Transverse colon (tissue), 4 donors: Measurements from ENCODE around the gene ST3GAL3.

ENCODE experiments used
- CTCF ChIP-seq, 5 experiments: fragments of 200-600 bp in 3 of 5; fragments of 450-650 bp in 2 of 5; sonication (generic) in 3 of 5; IDR thresholded peaks; 1 replicate in 2 of 5; 2 replicates in 3 of 5; pipeline ENCODE4 v1.5.1; 2016 to 2017; ENCODE audit warnings: antibody characterized with exemption in 5 of 5, inconsistent platforms in 3 of 5, mild to moderate bottlenecking in 2 of 5, moderate library complexity in 1 of 5
- EP300 ChIP-seq: sonication (generic); formaldehyde crosslinking; IDR thresholded peaks from one replicate; pipeline ENCODE4 v1.6.1; 2017; ENCODE audit warnings: antibody characterized with exemption, low read depth
- POLR2A ChIP-seq: fragments of 450-650 bp; IDR thresholded peaks from one replicate; pipeline ENCODE4 v1.6.1; 2016; ENCODE audit warnings: antibody characterized with exemption, mild to moderate bottlenecking, moderate library complexity
- POLR2AphosphoS5 ChIP-seq, 3 donors: sonication (generic); formaldehyde crosslinking; IDR thresholded peaks; one replicate each; pipeline ENCODE4 v1.6.1; 2016; ENCODE audit warnings: antibody characterized with exemption in 3 of 3

DNA sequence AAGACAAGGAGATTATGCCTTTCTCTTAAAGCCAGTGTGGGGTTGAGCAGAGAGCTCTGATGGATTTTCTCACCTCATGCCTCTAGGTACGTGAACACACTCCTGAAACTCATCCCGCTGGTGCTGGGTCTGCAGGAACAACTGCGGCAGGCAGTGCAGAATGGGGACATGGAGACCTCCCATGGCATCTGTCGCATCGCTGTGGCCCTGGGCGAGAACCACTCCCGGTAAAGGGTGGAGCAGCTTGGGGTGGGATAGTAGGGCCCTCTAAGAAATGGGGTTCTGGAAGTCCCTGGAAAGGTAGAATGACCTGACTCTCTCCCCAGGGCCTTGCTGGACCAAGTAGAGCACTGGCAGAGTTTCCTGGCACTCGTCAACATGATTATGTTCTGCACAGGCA lies 248.9 kb downstream of the ST3GAL3 start:
- TF ChIP-seq CTCF (IDR thresholded peaks at IDR 0.05) (no peak), EP300 (no peak), POLR2AphosphoS5 (IDR thresholded peaks at IDR 0.05) (no peak), POLR2A (no peak)
